HEK293 (cell line): ENCODE data around the gene CLIC3.
A peak's percentile ranks its signal among the peaks of the same experiment; 100 is the strongest.

Experiments
- CTCF ChIA-PET: fragments of 350-600 bp; formaldehyde crosslinking; extraction: SDS; loops from one replicate; lab custom pipeline; 2021; ENCODE audit warnings: antibody characterized with exemption; lab: Yijun Ruan, JAX
- POLR2A ChIA-PET: fragments of 300-600 bp; formaldehyde crosslinking; extraction: SDS; loops from one replicate; lab custom pipeline; 2020; ENCODE audit warnings: antibody characterized with exemption, inconsistent platforms; lab: Yijun Ruan, JAX
- H3K27ac ChIP-seq: fragments of 200-500 bp; sonication (Bioruptor generic); 2 replicates; pipeline ENCODE4 v1.5.1; 2014; ENCODE audit warnings: low read depth, low read length, control low read depth, inconsistent platforms; ENCODE audit errors: extremely low read depth
- H3K36me3 ChIP-seq, 2 experiments: fragments of 200-500 bp in 1 of 2; sonication (Bioruptor generic) in 1 of 2; 1 replicate in 1 of 2; 2 replicates in 1 of 2; pipeline ENCODE4 v1.5.1; 2014 to 2017; ENCODE audit warnings: inconsistent platforms in 2 of 2, low read length in 2 of 2; ENCODE audit not compliant: control insufficient read depth in 2 of 2, insufficient read depth in 1 of 2
- H3K4me1 ChIP-seq: fragments of 200-500 bp; sonication (Bioruptor generic); 2 replicates; pipeline ENCODE4 v1.5.1; 2014; ENCODE audit warnings: mild to moderate bottlenecking, low read length, inconsistent platforms; ENCODE audit not compliant: control insufficient read depth, insufficient read depth
- H3K4me3 ChIP-seq: 2 replicates; pipeline ENCODE4 v1.5.1; 2011; ENCODE audit warnings: low read depth, mild to moderate bottlenecking, control low read depth, low read length, moderate library complexity
- H3K9me3 ChIP-seq: fragments of 200-500 bp; sonication (Bioruptor generic); 2 replicates; pipeline ENCODE4 v1.5.1; 2014; ENCODE audit warnings: low read depth, low read length, inconsistent platforms; ENCODE audit not compliant: control insufficient read depth, insufficient read depth
- AEBP2 ChIP-seq: fragments of 450-650 bp; formaldehyde crosslinking; IDR thresholded peaks from 2 replicates; pipeline ENCODE4 v1.5.1; 2016; ENCODE audit warnings: missing biosample characterization, missing genetic modification characterization, borderline replicate concordance
- BCL11A ChIP-seq: fragments of 450-650 bp; formaldehyde crosslinking; IDR thresholded peaks from 2 replicates; pipeline ENCODE4 v1.5.1; 2016; ENCODE audit warnings: low read depth, missing biosample characterization, missing genetic modification characterization
- GLIS2 ChIP-seq: fragments of 450-650 bp; formaldehyde crosslinking; IDR thresholded peaks from 2 replicates; pipeline ENCODE4 v1.5.1; 2016; ENCODE audit warnings: missing biosample characterization, missing genetic modification characterization
- KLF17 ChIP-seq: fragments of 450-650 bp; formaldehyde crosslinking; IDR thresholded peaks from 2 replicates; pipeline ENCODE4 v1.5.1; 2016; ENCODE audit warnings: missing biosample characterization, missing genetic modification characterization
- MZF1 ChIP-seq: fragments of 450-650 bp; formaldehyde crosslinking; IDR thresholded peaks from 2 replicates; pipeline ENCODE4 v1.5.1; 2017; ENCODE audit warnings: missing biosample characterization, missing genetic modification characterization, borderline replicate concordance
- SP2 ChIP-seq: fragments of 450-650 bp; formaldehyde crosslinking; IDR thresholded peaks from 2 replicates; pipeline ENCODE4 v1.5.1; 2016; ENCODE audit warnings: missing biosample characterization, missing genetic modification characterization
- ZBTB8A ChIP-seq: fragments of 450-650 bp; formaldehyde crosslinking; IDR thresholded peaks from 2 replicates; pipeline ENCODE4 v1.5.1; 2016; ENCODE audit warnings: missing biosample characterization, missing genetic modification characterization
- ZFP41 ChIP-seq: fragments of 450-650 bp; formaldehyde crosslinking; IDR thresholded peaks from 2 replicates; pipeline ENCODE4 v1.5.1; 2016; ENCODE audit warnings: missing biosample characterization, missing genetic modification characterization, borderline replicate concordance
- ZIC2 ChIP-seq: fragments of 450-650 bp; formaldehyde crosslinking; IDR thresholded peaks from 2 replicates; pipeline ENCODE4 v1.5.1; 2016; ENCODE audit warnings: missing biosample characterization, missing genetic modification characterization
- ZNF266 ChIP-seq: fragments of 450-650 bp; formaldehyde crosslinking; IDR thresholded peaks from 2 replicates; pipeline ENCODE4 v1.5.1; 2016; ENCODE audit warnings: missing biosample characterization, missing genetic modification characterization, low read depth
- ZNF274 ChIP-seq, 2 experiments: fragments of 200-500 bp in 1 of 2; fragments of 450-650 bp in 1 of 2; sonication (Bioruptor generic) in 1 of 2; formaldehyde crosslinking in 1 of 2; IDR thresholded peaks; 2 replicates each; pipeline versions ENCODE4 v1.5.1 to v1.6.1; 2014 to 2016; ENCODE audit warnings: borderline replicate concordance in 1 of 2, inconsistent platforms in 1 of 2, low read length in 1 of 2, missing biosample characterization in 1 of 2, missing genetic modification characterization in 1 of 2
- ZNF544 ChIP-seq: fragments of 450-650 bp; formaldehyde crosslinking; IDR thresholded peaks from 2 replicates; pipeline ENCODE4 v1.5.0; 2017; ENCODE audit warnings: missing biosample characterization, missing genetic modification characterization
- ZNF596 ChIP-seq: fragments of 450-650 bp; IDR thresholded peaks from 2 replicates; pipeline ENCODE4 v1.5.0; 2018; ENCODE audit warnings: missing biosample characterization, mild to moderate bottlenecking, missing genetic modification characterization, moderate library complexity
- ZNF600 ChIP-seq: fragments of 450-650 bp; formaldehyde crosslinking; IDR thresholded peaks from 2 replicates; pipeline ENCODE4 v1.5.1; 2016; ENCODE audit warnings: missing biosample characterization, missing genetic modification characterization
- ZNF621 ChIP-seq: fragments of 450-650 bp; formaldehyde crosslinking; IDR thresholded peaks from 2 replicates; pipeline ENCODE4 v1.5.1; 2017; ENCODE audit warnings: missing biosample characterization, missing genetic modification characterization
- ZNF768 ChIP-seq: fragments of 450-650 bp; formaldehyde crosslinking; IDR thresholded peaks from 2 replicates; pipeline ENCODE4 v1.5.1; 2018; ENCODE audit warnings: missing biosample characterization, mild to moderate bottlenecking, missing genetic modification characterization
- ZNF776 ChIP-seq: fragments of 450-650 bp; formaldehyde crosslinking; IDR thresholded peaks from 2 replicates; pipeline ENCODE4 v1.5.0; 2017; ENCODE audit warnings: missing biosample characterization, missing genetic modification characterization, borderline replicate concordance
- ZSCAN23 ChIP-seq: fragments of 450-650 bp; formaldehyde crosslinking; IDR thresholded peaks from 2 replicates; pipeline ENCODE4 v1.5.1; 2016; ENCODE audit warnings: missing biosample characterization, missing genetic modification characterization
- TF ChIP-seq, protein P1 (sequence below): fragments of 450-650 bp; formaldehyde crosslinking; IDR thresholded peaks from 2 replicates; pipeline ENCODE4 v1.5.1; 2016; ENCODE audit warnings: missing biosample characterization, missing genetic modification characterization
- TF ChIP-seq, protein P2 (sequence below): fragments of 450-650 bp; formaldehyde crosslinking; IDR thresholded peaks from 2 replicates; pipeline ENCODE4 v1.5.1; 2016; ENCODE audit warnings: missing biosample characterization, missing genetic modification characterization
- TF ChIP-seq, protein P3 (sequence below): fragments of 450-650 bp; formaldehyde crosslinking; IDR thresholded peaks from 2 replicates; pipeline ENCODE4 v1.5.1; 2016; ENCODE audit warnings: missing biosample characterization, missing genetic modification characterization

CLIC3 gene

DNA sequence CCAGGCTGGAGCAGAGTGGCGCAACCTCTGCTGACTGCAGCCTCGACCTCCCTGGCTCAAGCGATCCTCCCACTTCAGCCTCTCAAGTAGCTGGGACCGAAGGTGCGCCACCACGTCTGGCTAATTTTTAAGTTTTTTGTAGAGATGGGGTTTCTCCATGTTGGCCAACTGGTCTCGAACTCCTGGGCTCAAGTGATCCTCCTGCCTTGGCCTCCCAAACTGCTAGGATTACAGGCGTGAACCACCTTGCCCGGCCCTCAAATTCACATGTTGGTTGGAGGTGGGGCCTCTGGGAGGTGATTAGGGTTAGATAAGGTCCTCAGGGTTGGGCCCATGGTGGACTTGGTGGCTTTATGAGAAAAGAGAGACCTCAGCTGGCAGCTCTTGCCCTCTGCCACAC is 34.2 kb downstream of the CLIC3 start (continued):
- TF ChIP-seq, protein P1, sequence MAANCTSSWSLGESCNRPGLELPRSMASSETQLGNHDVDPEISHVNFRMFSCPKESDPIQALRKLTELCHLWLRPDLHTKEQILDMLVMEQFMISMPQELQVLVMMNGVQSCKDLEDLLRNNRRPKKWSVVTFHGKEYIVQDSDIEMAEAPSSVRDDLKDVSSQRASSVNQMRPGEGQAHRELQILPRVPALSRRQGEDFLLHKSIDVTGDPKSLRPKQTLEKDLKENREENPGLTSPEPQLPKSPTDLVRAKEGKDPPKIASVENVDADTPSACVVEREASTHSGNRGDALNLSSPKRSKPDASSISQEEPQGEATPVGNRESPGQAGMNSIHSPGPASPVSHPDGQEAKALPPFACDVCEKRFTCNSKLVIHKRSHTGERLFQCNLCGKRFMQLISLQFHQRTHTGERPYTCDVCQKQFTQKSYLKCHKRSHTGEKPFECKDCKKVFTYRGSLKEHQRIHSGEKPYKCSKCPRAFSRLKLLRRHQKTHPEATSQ = no peak

- no peak overlapping the region for H3K27ac ChIP-seq
- ChIA-PET POLR2A (interaction anchor here (0.6 to 1.6 kb wide), 2 partner anchors 27 to 30 kb away, joined by 4 read pairs; partner anchors contain the start of gene PAXX), CTCF (interaction anchor here (1.2 to 2.1 kb wide), 2 partner anchors 14 to 67 kb away, joined by 4 to 9 read pairs; no protein-coding TSS in a partner anchor)
- H3K36me3 ChIP-seq = no peaks in the 10 kb centered on the region
- TF ChIP-seq, protein P2, sequence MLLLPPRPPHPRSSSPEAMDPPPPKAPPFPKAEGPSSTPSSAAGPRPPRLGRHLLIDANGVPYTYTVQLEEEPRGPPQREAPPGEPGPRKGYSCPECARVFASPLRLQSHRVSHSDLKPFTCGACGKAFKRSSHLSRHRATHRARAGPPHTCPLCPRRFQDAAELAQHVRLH (tag by site-specific recombination) = no peak
- TF ChIP-seq SP2 (tag by site-specific recombination) = peak; percentile 15; the same call in 1 of the 2 replicates
- TF ChIP-seq ZNF596 = no peak
- TF ChIP-seq ZNF776 (tag by site-specific recombination) = no peak
- no peak for TF ChIP-seq MZF1 (tag by site-specific recombination)
- TF ChIP-seq ZIC2 (tag by site-specific recombination) = peak; percentile 92
- H3K4me1 ChIP-seq = no peaks in the 10 kb centered on the region
- H3K4me3 ChIP-seq = no peak overlapping the region
- H3K9me3 ChIP-seq = no peaks in the 10 kb centered on the region
Observed at GRCh38 chr9:136961279-136962065, 34.9 kb downstream of the CLIC3 start.

GRCh38 chr9:136960938-136961275 is 35.5 kb downstream of the CLIC3 start:
- CTCF ChIA-PET = no interaction called here
- no peaks in the 10 kb centered on the region for H3K36me3 ChIP-seq
- POLR2A ChIA-PET = interaction anchor here (0.6 to 1.6 kb wide), 2 partner anchors 27 to 31 kb away, joined by 4 read pairs; partner anchors contain the start of gene PAXX
- H3K4me1 ChIP-seq = no peaks in the 10 kb centered on the region
- no peak overlapping the region for H3K4me3 ChIP-seq
- no peaks in the 10 kb centered on the region for H3K9me3 ChIP-seq
- H3K27ac ChIP-seq = no peak overlapping the region
- TF ChIP-seq BCL11A (tag by site-specific recombination) = no peak
- TF ChIP-seq ZSCAN23 (tag by site-specific recombination) = no peak
- TF ChIP-seq ZNF621 = no peak
- no peak for TF ChIP-seq ZBTB8A (tag by site-specific recombination)
- no peak for TF ChIP-seq ZNF266 (tag by site-specific recombination)
- TF ChIP-seq, protein P3, sequence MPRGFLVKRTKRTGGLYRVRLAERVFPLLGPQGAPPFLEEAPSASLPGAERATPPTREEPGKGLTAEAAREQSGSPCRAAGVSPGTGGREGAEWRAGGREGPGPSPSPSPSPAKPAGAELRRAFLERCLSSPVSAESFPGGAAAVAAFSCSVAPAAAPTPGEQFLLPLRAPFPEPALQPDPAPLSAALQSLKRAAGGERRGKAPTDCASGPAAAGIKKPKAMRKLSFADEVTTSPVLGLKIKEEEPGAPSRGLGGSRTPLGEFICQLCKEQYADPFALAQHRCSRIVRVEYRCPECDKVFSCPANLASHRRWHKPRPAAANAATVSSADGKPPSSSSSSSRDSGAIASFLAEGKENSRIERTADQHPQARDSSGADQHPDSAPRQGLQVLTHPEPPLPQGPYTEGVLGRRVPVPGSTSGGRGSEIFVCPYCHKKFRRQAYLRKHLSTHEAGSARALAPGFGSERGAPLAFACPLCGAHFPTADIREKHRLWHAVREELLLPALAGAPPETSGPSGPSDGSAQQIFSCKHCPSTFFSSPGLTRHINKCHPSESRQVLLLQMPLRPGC (tag by site-specific recombination) = no peak
- TF ChIP-seq ZNF544 = no peak
- TF ChIP-seq GLIS2 (tag by site-specific recombination) = no peak
- TF ChIP-seq ZNF600 (tag by site-specific recombination) = no peak
- TF ChIP-seq KLF17 (tag by site-specific recombination) = no peak
- no peak for TF ChIP-seq ZNF274 (IDR thresholded peaks at IDR 0.05; ENCODE audit: low read length)
- TF ChIP-seq ZNF274 (tag by site-specific recombination; IDR thresholded peaks at IDR 0.05; ENCODE audit: borderline replicate concordance) = no peak
- no peak for TF ChIP-seq ZNF768 (tag by site-specific recombination)
- no peak for TF ChIP-seq ZFP41 (tag by site-specific recombination)
- TF ChIP-seq AEBP2 (tag by site-specific recombination) = no peak
